CD14-positive monocyte (primary cell): Measurements from ENCODE around the gene LRBA. TPM values are rescaled to one million over a fixed set of nuclear protein-coding genes. Genes with fewer than 3 reads are reported as not detected.

Source experiments
- DNase-seq, 3 donors: peaks; one replicate each; pipeline ENCODE4 v3.0.0-alpha.2; 2011 to 2022
- H2AFZ ChIP-seq: 2 replicates; pipeline ENCODE4 v1.6.0; 2012; ENCODE audit warnings: mild to moderate bottlenecking, low read depth, low read length, inconsistent platforms; ENCODE audit not compliant: insufficient read depth, poor library complexity, severe bottlenecking
- H3K27ac ChIP-seq, 2 donors: 1 replicate in 1 of 2; 2 replicates in 1 of 2; pipeline ENCODE4 v1.5.1; 2012 to 2013; ENCODE audit warnings: low read length in 2 of 2, control low read depth in 1 of 2, inconsistent platforms in 1 of 2, low read depth in 1 of 2, mild to moderate bottlenecking in 1 of 2
- H3K27me3 ChIP-seq, 2 donors: one replicate each; pipeline versions ENCODE4 v1.6.0 to v1.6.1; 2011 to 2013; ENCODE audit warnings: low read length in 2 of 2; ENCODE audit not compliant: control insufficient read depth in 2 of 2, insufficient read depth in 2 of 2
- H3K36me3 ChIP-seq, 2 donors: replicated peaks in 1 of 2; 1 replicate in 1 of 2; 2 replicates in 1 of 2; pipeline versions ENCODE4 v1.5.1 to v1.6.1; 2012 to 2013; ENCODE audit warnings: low read length in 2 of 2, control low read depth in 1 of 2, inconsistent platforms in 1 of 2, mild to moderate bottlenecking in 1 of 2; ENCODE audit not compliant: insufficient read depth in 2 of 2, control insufficient read depth in 1 of 2
- H3K4me1 ChIP-seq, 2 donors: 1 replicate in 1 of 2; 2 replicates in 1 of 2; pipeline versions ENCODE4 v1.5.1 to v1.6.1; 2012 to 2013; ENCODE audit warnings: low read length in 2 of 2, control low read depth in 1 of 2, inconsistent platforms in 1 of 2, mild to moderate bottlenecking in 1 of 2, moderate library complexity in 1 of 2; ENCODE audit not compliant: insufficient read depth in 2 of 2, control insufficient read depth in 1 of 2
- H3K4me2 ChIP-seq: replicated peaks from 2 replicates; pipeline ENCODE3; 2012; ENCODE audit warnings: low read length, moderate library complexity, mild to moderate bottlenecking; ENCODE audit not compliant: poor library complexity, severe bottlenecking; ENCODE audit errors: extremely low read depth
- H3K4me3 ChIP-seq, 3 experiments: fragments of 200-600 bp in 1 of 3; sonication (generic) in 1 of 3; replicated peaks in 1 of 3; 1 replicate in 2 of 3; 2 replicates in 1 of 3; pipeline ENCODE4 v1.5.1; 2011 to 2013; ENCODE audit warnings: low read length in 3 of 3, mild to moderate bottlenecking in 3 of 3, control low read depth in 2 of 3, low read depth in 2 of 3, inconsistent platforms in 1 of 3, moderate library complexity in 1 of 3
- H3K79me2 ChIP-seq: 2 replicates; pipeline ENCODE4 v1.6.0; 2012; ENCODE audit warnings: mild to moderate bottlenecking, control low read depth, inconsistent platforms, low read length, moderate library complexity; ENCODE audit not compliant: insufficient read depth
- H3K9ac ChIP-seq: 2 replicates; pipeline ENCODE4 v1.6.0; 2017; ENCODE audit warnings: low read length, mild to moderate bottlenecking; ENCODE audit not compliant: insufficient read depth, poor library complexity, severe bottlenecking
- H3K9me3 ChIP-seq, 2 donors: replicated peaks in 1 of 2; 1 replicate in 1 of 2; 2 replicates in 1 of 2; pipeline versions ENCODE4 v1.5.1 to v1.6.1; 2012 to 2013; ENCODE audit warnings: low read length in 2 of 2, control low read depth in 1 of 2; ENCODE audit not compliant: control insufficient read depth in 1 of 2, insufficient read depth in 1 of 2
- H4K20me1 ChIP-seq: 2 replicates; pipeline ENCODE4 v1.6.0; 2012; ENCODE audit warnings: mild to moderate bottlenecking, low read length, control low read depth, moderate library complexity; ENCODE audit not compliant: insufficient read depth
- H3K27ac Mint-ChIP-seq, 7 donors: one replicate each; pipeline ENCODE4 v1.8.0; 2020; ENCODE audit warnings: mild to moderate bottlenecking in 7 of 7, mixed read lengths in 7 of 7, moderate library complexity in 6 of 7, inconsistent platforms in 2 of 7
- H3K27me3 Mint-ChIP-seq, 3 donors: one replicate each; pipeline ENCODE4 v1.8.0; 2021 to 2022; ENCODE audit warnings: low read depth in 3 of 3, mild to moderate bottlenecking in 3 of 3, mixed read lengths in 3 of 3, moderate library complexity in 3 of 3, inconsistent platforms in 1 of 3
- H3K36me3 Mint-ChIP-seq, 2 donors: one replicate each; pipeline ENCODE4 v1.8.0; 2020; ENCODE audit warnings: mixed read lengths in 2 of 2, inconsistent platforms in 1 of 2, mild to moderate bottlenecking in 1 of 2
- H3K4me1 Mint-ChIP-seq: one replicate; pipeline ENCODE4 v1.8.0; 2020; ENCODE audit warnings: mild to moderate bottlenecking, mixed read lengths
- H3K4me3 Mint-ChIP-seq, 2 donors: one replicate each; pipeline ENCODE4 v1.8.0; 2020; ENCODE audit warnings: mild to moderate bottlenecking in 2 of 2, mixed read lengths in 2 of 2, moderate library complexity in 1 of 2
- H3K9me3 Mint-ChIP-seq, 7 donors: one replicate each; pipeline ENCODE4 v1.8.0; 2020 to 2022; ENCODE audit warnings: mixed read lengths in 7 of 7, mild to moderate bottlenecking in 6 of 7, moderate library complexity in 6 of 7, inconsistent platforms in 2 of 7
- WGBS: methylation state at CpG from one replicate; pipeline ENCODE4 v1.1.5; 2013; ENCODE audit warnings: missing lambda C conversion rate; ENCODE audit not compliant: insufficient coverage; 5-methylcytosine and 5-hydroxymethylcytosine counted together
- intact Hi-C, 2 donors: fragments of 100-400 bp; cut with micrococcal nuclease; formaldehyde crosslinking; loops; one replicate each; pipeline versions ENCODE4 v1.15.0 to v1.15.1; 2023
- polyA plus RNA-seq, 3 donors: library from polyadenylated mRNA; depleted of rRNA in 1 of 3; unstranded in 2 of 3; stranded (reverse) in 1 of 3; fragments of 300-500 nt in 2 of 3; fragments of >200 nt in 1 of 3; fragmentation: Illumina TruSeq in 2 of 3; gene quantifications; 1 replicate in 2 of 3; 2 replicates in 1 of 3; pipeline ENCODE4 v1.2.3, GENCODE V29; 2012 to 2021
- TF ChIP-seq, protein P1 (sequence below): fragments of 200-600 bp; IDR thresholded peaks from one replicate; pipeline ENCODE4 v1.8.0; 2022; ENCODE audit warnings: antibody characterized with exemption, mild to moderate bottlenecking

LRBA gene
- polyA plus RNA-seq, 3 donors, result 1.5 to 5.5 (median 4.4) TPM

DNA sequence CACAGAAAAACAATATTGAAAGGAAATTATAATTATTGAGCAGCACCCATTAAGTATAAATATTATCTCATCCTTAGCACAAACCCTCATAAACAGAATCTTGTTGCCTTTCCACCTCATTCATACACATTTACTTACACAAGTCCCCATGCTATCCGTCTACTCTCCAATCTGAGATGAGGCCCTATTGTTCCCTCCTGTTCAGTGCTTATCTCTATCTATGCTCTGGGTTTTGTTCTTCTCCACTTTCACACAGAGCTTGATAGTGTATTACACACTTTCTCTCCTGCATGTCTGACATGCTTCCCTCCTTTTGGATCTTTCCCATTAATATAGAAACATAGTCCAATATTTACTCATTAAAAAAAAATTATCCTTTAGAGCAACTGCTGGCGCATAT lies 671.3 kb downstream of the LRBA start:
- Histone ChIP-seq H3K4me2 (no peak overlapping the region), H3K36me3 (no peaks in the 10 kb centered on the region), H3K4me1 (no peaks in the 10 kb centered on the region), H2AFZ (no peak overlapping the region), H3K27ac (no peak overlapping the region), H3K9me3 (peaks cover 0 to 3% of the 10 kb centered on the region in 2 donors), H3K4me3 (no peak overlapping the region), H3K9ac (no peak overlapping the region), H3K27me3 (no peaks in the 10 kb centered on the region), H3K79me2 (no peaks in the 10 kb centered on the region), H4K20me1 (no peaks in the 10 kb centered on the region)
- Mint-ChIP-seq H3K4me1 (no peaks in the 10 kb centered on the region), H3K27ac (no peak overlapping the region), H3K4me3 (no peak overlapping the region), H3K36me3 (peaks cover 7 to 8% of the 10 kb centered on the region in 2 donors), H3K27me3 (no peaks in the 10 kb centered on the region), H3K9me3 (peaks cover 0 to 13% (median 4%) of the 10 kb centered on the region in 7 donors)
- no peak for DNase-seq
- intact Hi-C loops, result no loop called here
- TF ChIP-seq, protein P1, sequence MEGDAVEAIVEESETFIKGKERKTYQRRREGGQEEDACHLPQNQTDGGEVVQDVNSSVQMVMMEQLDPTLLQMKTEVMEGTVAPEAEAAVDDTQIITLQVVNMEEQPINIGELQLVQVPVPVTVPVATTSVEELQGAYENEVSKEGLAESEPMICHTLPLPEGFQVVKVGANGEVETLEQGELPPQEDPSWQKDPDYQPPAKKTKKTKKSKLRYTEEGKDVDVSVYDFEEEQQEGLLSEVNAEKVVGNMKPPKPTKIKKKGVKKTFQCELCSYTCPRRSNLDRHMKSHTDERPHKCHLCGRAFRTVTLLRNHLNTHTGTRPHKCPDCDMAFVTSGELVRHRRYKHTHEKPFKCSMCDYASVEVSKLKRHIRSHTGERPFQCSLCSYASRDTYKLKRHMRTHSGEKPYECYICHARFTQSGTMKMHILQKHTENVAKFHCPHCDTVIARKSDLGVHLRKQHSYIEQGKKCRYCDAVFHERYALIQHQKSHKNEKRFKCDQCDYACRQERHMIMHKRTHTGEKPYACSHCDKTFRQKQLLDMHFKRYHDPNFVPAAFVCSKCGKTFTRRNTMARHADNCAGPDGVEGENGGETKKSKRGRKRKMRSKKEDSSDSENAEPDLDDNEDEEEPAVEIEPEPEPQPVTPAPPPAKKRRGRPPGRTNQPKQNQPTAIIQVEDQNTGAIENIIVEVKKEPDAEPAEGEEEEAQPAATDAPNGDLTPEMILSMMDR, result no peak
- WGBS, result 100% methylated on average over 1 of the region's 2 CpGs

DNA sequence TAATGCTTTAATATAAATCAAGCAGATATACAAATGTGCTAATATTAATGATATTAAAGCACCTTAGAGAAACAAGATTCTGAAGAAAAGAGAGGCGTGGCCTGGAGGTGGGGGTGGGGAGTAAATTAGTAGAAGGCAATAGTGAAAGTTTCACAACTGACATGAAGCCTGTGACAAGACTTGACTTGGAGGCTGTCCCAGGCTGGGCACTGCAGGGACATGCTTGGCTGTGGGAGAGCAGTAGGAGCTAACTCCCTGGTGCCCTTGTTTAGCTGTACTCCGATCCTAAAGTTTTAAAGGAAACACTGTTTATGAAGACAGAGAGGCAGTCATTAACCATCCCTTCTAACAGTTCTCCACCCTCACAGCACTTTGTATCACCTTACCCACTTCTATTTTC lies 672.1 kb downstream of the LRBA start:
- H3K4me1 Mint-ChIP-seq, result no peaks in the 10 kb centered on the region

More for the DNA sequence above, 672.1 kb downstream of the LRBA start:
- H3K27ac ChIP-seq, result no peak overlapping the region
- no peak overlapping the region for H3K4me2 ChIP-seq
- 100% methylated on average over 1 of the region's 2 CpGs for WGBS
- H3K79me2 ChIP-seq, result no peaks in the 10 kb centered on the region
- H3K9ac ChIP-seq, result no peak overlapping the region
- DNase-seq, result no peak
- Mint-ChIP-seq H3K9me3 (peaks cover 0 to 13% (median 4%) of the 10 kb centered on the region in 7 donors), H3K27me3 (peaks cover 0 to 1% (median 0%) of the 10 kb centered on the region in 3 donors), H3K36me3 (peaks cover 7 to 8% of the 10 kb centered on the region in 2 donors), H3K27ac (peak overlapping the region in 1 of 7 donors; percentile 71), H3K4me3 (no peak overlapping the region)
- no peaks in the 10 kb centered on the region for H3K36me3 ChIP-seq
- intact Hi-C loops, result no loop called here
- no peaks in the 10 kb centered on the region for H3K4me1 ChIP-seq
- no peaks in the 10 kb centered on the region for H3K27me3 ChIP-seq
- H3K9me3 ChIP-seq, result peaks cover 0 to 3% of the 10 kb centered on the region in 2 donors
- TF ChIP-seq, protein P1, result no peak
- no peak overlapping the region for H3K4me3 ChIP-seq
- H4K20me1 ChIP-seq, result no peaks in the 10 kb centered on the region
- no peak overlapping the region for H2AFZ ChIP-seq
